LNCaP clone FGC (cell line): ENCODE measurements around the gene UNC119B.
"Not testable (repeated sequence)": the region's sequence is repeated elsewhere in the genome, so short reads cannot be mapped to it uniquely, and the experiment has no call there.

Experiments
- DNase-seq: peaks from one replicate; pipeline ENCODE4 v3.0.0-alpha.2; 2011; ENCODE audit warnings: low read depth
- H3K4me3 ChIP-seq: 2 replicates; pipeline ENCODE4 v1.5.1; 2011; ENCODE audit warnings: mild to moderate bottlenecking, low read depth, low read length, control low read depth
- CTCF ChIP-seq: IDR thresholded peaks from 2 replicates; pipeline ENCODE4 v1.5.1; 2012; ENCODE audit warnings: mild to moderate bottlenecking; ENCODE audit not compliant: control insufficient read depth, insufficient read depth; ENCODE audit errors: extremely low read depth

Gene UNC119B

GRCh38 chr12:120725151-120725658 lies 14.9 kb downstream of the UNC119B start:
- DNase-seq = no peak
- TF ChIP-seq CTCF = no peak
- peak overlapping the region; percentile 80 for H3K4me3 ChIP-seq

- no peak for TF ChIP-seq CTCF
- peak within 1 kb of the TSS; percentile 80 for H3K4me3 ChIP-seq
- DNase-seq = peak; percentile 37
These were observed 15.6 kb downstream of the UNC119B start, which contains the start of gene ACADS for GRCh38 chr12:120725659-120726509. TSS of gene ACADS (plus strand) at chr12:120725826. CDS start at chr12:120725886, 60 bp downstream.

GRCh38 chr12:120726510-120726793 lies 16.2 kb downstream of the UNC119B start:
- TF ChIP-seq CTCF = no peak
- DNase-seq = no peak
- peak overlapping the region; percentile 80 for H3K4me3 ChIP-seq

GRCh38 chr12:120726961-120727360 lies 16.7 kb downstream of the UNC119B start:
- no peak overlapping the region; the same call in 1 of the 2 replicates for H3K4me3 ChIP-seq
- TF ChIP-seq CTCF = no peak

GRCh38 chr12:120732198-120732597 lies 21.9 kb downstream of the UNC119B start:
- not testable (repeated sequence) for DNase-seq, H3K4me3 ChIP-seq

More at GRCh38 chr12:120726961-120727360, 16.7 kb downstream of the UNC119B start:
- no peak for DNase-seq

GRCh38 chr12:120733574-120733973 lies 23.3 kb downstream of the UNC119B start:
- DNase-seq = no peak
- TF ChIP-seq CTCF = no peak
- H3K4me3 ChIP-seq = no peak overlapping the region

- TF ChIP-seq CTCF = no peak
- no peak for DNase-seq
- no peak overlapping the region for H3K4me3 ChIP-seq
These were observed 24.0 kb downstream of the UNC119B start for GRCh38 chr12:120734210-120734609.
